K562 (cell line): Measurements from ENCODE around the gene HES4. TPM values are rescaled to one million over a fixed set of nuclear protein-coding genes. Genes with fewer than 3 reads are reported as not detected.

ENCODE experiments used
- CCNT2 ChIP-seq: IDR thresholded peaks from 2 replicates; pipeline ENCODE4 v1.6.1; 2011; ENCODE audit warnings: borderline replicate concordance, low read depth, mild to moderate bottlenecking, moderate library complexity, mixed read lengths, low read length; ENCODE audit not compliant: insufficient read length; ENCODE audit errors: extremely low read depth
- CHAMP1 ChIP-seq: fragments of 450-650 bp; IDR thresholded peaks from 2 replicates; pipeline ENCODE4 v1.6.1; 2016; ENCODE audit warnings: mild to moderate bottlenecking
- ETS2 ChIP-seq: IDR thresholded peaks from 2 replicates; pipeline ENCODE4 v1.6.1; 2016; ENCODE audit warnings: borderline replicate concordance, missing genetic modification characterization, mild to moderate bottlenecking, moderate library complexity, missing compliant biosample characterization; ENCODE audit not compliant: poor library complexity, severe bottlenecking
- HNRNPL ChIP-seq: fragments of 200-400 bp; formaldehyde crosslinking; IDR thresholded peaks from 2 replicates; pipeline ENCODE4 v1.6.1; 2017; ENCODE audit warnings: low read depth, mild to moderate bottlenecking, low read length
- LARP7 ChIP-seq: fragments of 450-650 bp; IDR thresholded peaks from 2 replicates; pipeline ENCODE4 v1.6.1; 2016
- MAFG ChIP-seq: fragments of 450-650 bp; conservative IDR thresholded peaks from 2 replicates; pipeline ENCODE4 v1.6.1; 2016; ENCODE audit warnings: missing genetic modification characterization, missing compliant biosample characterization
- MBD1 ChIP-seq: fragments of 250-450 bp; sonication (Bioruptor Pico); IDR thresholded peaks from 2 replicates; pipeline ENCODE4 v1.8.0; 2022; ENCODE audit warnings: inconsistent platforms
- NONO ChIP-seq, 2 experiments: fragments of 200-400 bp in 1 of 2; fragments of 450-650 bp in 1 of 2; formaldehyde crosslinking in 1 of 2; IDR thresholded peaks; 2 replicates each; pipeline ENCODE4 v1.6.1; 2017; ENCODE audit warnings: low read depth in 2 of 2, mild to moderate bottlenecking in 2 of 2, moderate library complexity in 2 of 2, low read length in 1 of 2
- RREB1 ChIP-seq: fragments of 250-450 bp; sonication (Bioruptor Pico); IDR thresholded peaks from 2 replicates; pipeline ENCODE4 v1.4.0; 2020
- SFPQ ChIP-seq: fragments of 200-400 bp; formaldehyde crosslinking; IDR thresholded peaks from 2 replicates; pipeline ENCODE4 v1.6.1; 2017; ENCODE audit warnings: mild to moderate bottlenecking, low read depth, low read length, moderate library complexity
- ZBTB7A ChIP-seq: IDR thresholded peaks from 2 replicates; pipeline ENCODE4 v1.6.1; 2011; ENCODE audit warnings: low read depth, mild to moderate bottlenecking, low read length, moderate library complexity, borderline replicate concordance; ENCODE audit not compliant: control insufficient read depth
- ZNF41 ChIP-seq: fragments of 250-450 bp; sonication (Bioruptor Pico); conservative IDR thresholded peaks from 2 replicates; pipeline ENCODE4 v1.4.0; 2020; ENCODE audit warnings: mild to moderate bottlenecking
- polyA plus RNA-seq, 8 experiments: library from polyadenylated mRNA; depleted of rRNA in 4 of 8; stranded (reverse) in 5 of 8; unstranded in 3 of 8; fragments of >200 nt; fragmentation: Nextera tagmentation in 2 of 8; fragmentation: Illumina TruSeq in 1 of 8; extraction: Ambion mirVana in 2 of 8; extraction: Trizol in 1 of 8; gene quantifications; 2 replicates each; pipeline versions ENCODE4 v1.2.1 to v1.2.3, GENCODE V29; 2011 to 2014; ENCODE audit warnings: inconsistent platforms in 1 of 8, missing spikeins in 1 of 8
- total RNA-seq, 7 experiments: library from RNA; depleted of rRNA in 6 of 7; stranded (reverse); fragments of >200 nt in 6 of 7; fragmentation: Illumina TruSeq in 2 of 7; extraction: Trizol in 2 of 7; gene quantifications; 2 replicates each; pipeline versions ENCODE4 v1.2.1 to v1.2.3, GENCODE V29; 2011 to 2021; ENCODE audit warnings: low replicate concordance in 1 of 7

Gene HES4
- total and polyA plus RNA-seq, 9 of the 15 experiments (the other 6 are each of a cell fraction or from before 2014, with no cell fraction given) = 0.21 to 43.7 (median 5.3) TPM; not detected in 2

- TF ChIP-seq RREB1 (CRISPR knock-in tag) (no peak), ZNF41 (CRISPR knock-in tag) (no peak), CCNT2 (peak; percentile 8), ETS2 (tag) (no peak), SFPQ (no peak), LARP7 (no peak), NONO (IDR thresholded peaks at IDR 0.05; ENCODE audit: low read depth in 2 of 2, low read length in 1 of 2) (0 out of 4 replicates have a peak, but pooled peaks of 1 of the 2 experiments have one; percentile 21), MBD1 (CRISPR knock-in tag) (peak; percentile 49; the same call in 1 of the 2 replicates), HNRNPL (peak; percentile 79; the same call in 1 of the 2 replicates), ZBTB7A (peak; percentile 13; the same call in 1 of the 2 replicates), MAFG (tag) (no peak), CHAMP1 (no peak)
Measured at GRCh38 chr1:1041092-1041523, 41.2 kb upstream of the HES4 start (continued).
